Measurements from ENCODE around the gene FBXW10.
"Not testable (repeated sequence)": the region's sequence is repeated elsewhere in the genome, so short reads cannot be mapped to it uniquely, and the experiment has no call there.

DNA sequence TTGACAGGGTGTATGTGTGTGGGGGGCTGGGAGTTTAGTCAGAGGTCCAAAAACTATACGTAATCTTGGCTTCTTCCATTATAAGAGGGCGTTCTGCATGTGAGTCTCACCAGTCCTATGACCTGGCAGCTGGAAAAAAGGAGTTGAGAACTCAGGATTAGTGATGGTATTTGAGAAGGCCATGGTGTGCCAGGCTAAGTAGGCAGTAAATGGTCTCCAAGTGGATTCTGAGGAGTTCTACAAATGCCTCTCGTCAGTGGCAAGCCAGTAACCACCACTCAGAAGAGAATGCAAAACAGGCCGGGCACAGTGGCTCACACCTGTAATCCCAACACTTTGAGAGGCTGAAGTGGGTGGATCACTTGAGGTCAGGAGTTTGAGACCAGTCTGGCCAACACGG, 21.2 kb upstream of the FBXW10 start:
- TF ChIP-seq, protein P1, sequence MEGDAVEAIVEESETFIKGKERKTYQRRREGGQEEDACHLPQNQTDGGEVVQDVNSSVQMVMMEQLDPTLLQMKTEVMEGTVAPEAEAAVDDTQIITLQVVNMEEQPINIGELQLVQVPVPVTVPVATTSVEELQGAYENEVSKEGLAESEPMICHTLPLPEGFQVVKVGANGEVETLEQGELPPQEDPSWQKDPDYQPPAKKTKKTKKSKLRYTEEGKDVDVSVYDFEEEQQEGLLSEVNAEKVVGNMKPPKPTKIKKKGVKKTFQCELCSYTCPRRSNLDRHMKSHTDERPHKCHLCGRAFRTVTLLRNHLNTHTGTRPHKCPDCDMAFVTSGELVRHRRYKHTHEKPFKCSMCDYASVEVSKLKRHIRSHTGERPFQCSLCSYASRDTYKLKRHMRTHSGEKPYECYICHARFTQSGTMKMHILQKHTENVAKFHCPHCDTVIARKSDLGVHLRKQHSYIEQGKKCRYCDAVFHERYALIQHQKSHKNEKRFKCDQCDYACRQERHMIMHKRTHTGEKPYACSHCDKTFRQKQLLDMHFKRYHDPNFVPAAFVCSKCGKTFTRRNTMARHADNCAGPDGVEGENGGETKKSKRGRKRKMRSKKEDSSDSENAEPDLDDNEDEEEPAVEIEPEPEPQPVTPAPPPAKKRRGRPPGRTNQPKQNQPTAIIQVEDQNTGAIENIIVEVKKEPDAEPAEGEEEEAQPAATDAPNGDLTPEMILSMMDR (IDR thresholded peaks at IDR 0.05; ENCODE audit: extremely low read depth in 1 of 2, insufficient read depth in 1 of 2, low read depth in 1 of 2, low read length in 2 of 2): not testable (repeated sequence)
- not testable (repeated sequence) for TF ChIP-seq MYC (IDR thresholded peaks at IDR 0.05; ENCODE audit: low read depth, low read length); GATA2 (IDR thresholded peaks at IDR 0.05; ENCODE audit: insufficient read depth, insufficient read length, low read depth, low read length); POLR2A (IDR thresholded peaks at IDR 0.05; ENCODE audit: low read depth, low read length)
